Keratinocyte (primary cell): ENCODE data around the gene KIF25. TPM values are rescaled to one million over a fixed set of nuclear protein-coding genes. Genes with fewer than 3 reads are reported as not detected.

Experiments used
- DNase-seq: peaks from one replicate; pipeline ENCODE4 v3.0.0-alpha.2; 2011; ENCODE audit warnings: low read depth, missing footprints, low spot score
- FAIRE-seq: peaks from 2 replicates; lab custom pipeline; 2011; peaks lifted over from hg19 to GRCh38; lab: Jason Lieb, UNC
- H2AFZ ChIP-seq: 2 replicates; pipeline ENCODE4 v1.6.0; 2012; ENCODE audit warnings: low read length, control low read depth, inconsistent platforms; ENCODE audit not compliant: control insufficient read depth
- H3K27ac ChIP-seq: 2 replicates; pipeline ENCODE4 v1.5.1; 2011; ENCODE audit warnings: low read length; ENCODE audit not compliant: control insufficient read depth, insufficient read depth
- H3K27me3 ChIP-seq: 3 replicates; pipeline ENCODE4 v1.6.0; 2011; ENCODE audit warnings: low read length; ENCODE audit not compliant: control insufficient read depth, insufficient read depth; ENCODE audit errors: extremely low read depth
- H3K36me3 ChIP-seq, 2 experiments: 2 replicates in 1 of 2; 3 replicates in 1 of 2; pipeline ENCODE4 v1.5.1; 2011; ENCODE audit warnings: low read length in 2 of 2, mild to moderate bottlenecking in 1 of 2; ENCODE audit not compliant: control insufficient read depth in 2 of 2, insufficient read depth in 2 of 2; ENCODE audit errors: extremely low read depth in 1 of 2
- H3K4me1 ChIP-seq: 3 replicates; pipeline ENCODE4 v1.5.1; 2011; ENCODE audit warnings: low read length; ENCODE audit not compliant: control insufficient read depth, insufficient read depth; ENCODE audit errors: extremely low read depth
- H3K4me2 ChIP-seq: 3 replicates; pipeline ENCODE4 v1.6.0; 2011; ENCODE audit warnings: low read depth, low read length; ENCODE audit not compliant: control insufficient read depth, insufficient read depth; ENCODE audit errors: extremely low read depth
- H3K4me3 ChIP-seq, 3 experiments: fragments of 200-600 bp in 1 of 3; sonication (generic) in 1 of 3; 2 replicates in 2 of 3; 3 replicates in 1 of 3; pipeline ENCODE4 v1.5.1; 2011 to 2016; ENCODE audit warnings: low read length in 3 of 3, mild to moderate bottlenecking in 3 of 3, control low read depth in 2 of 3, inconsistent platforms in 1 of 3, low read depth in 1 of 3, mixed read lengths in 1 of 3, mixed run types in 1 of 3, moderate library complexity in 1 of 3; ENCODE audit not compliant: control insufficient read depth in 2 of 3, insufficient read depth in 2 of 3; ENCODE audit errors: extremely low read depth in 1 of 3
- H3K79me2 ChIP-seq: 2 replicates; pipeline ENCODE4 v1.6.0; 2012; ENCODE audit warnings: low read length; ENCODE audit not compliant: control insufficient read depth, insufficient read depth
- H3K9ac ChIP-seq: 3 replicates; pipeline ENCODE4 v1.6.0; 2011; ENCODE audit warnings: low read length; ENCODE audit not compliant: control insufficient read depth, insufficient read depth; ENCODE audit errors: extremely low read depth
- H3K9me1 ChIP-seq: 3 replicates; pipeline ENCODE4 v1.6.0; 2011; ENCODE audit warnings: low read length; ENCODE audit not compliant: control insufficient read depth, insufficient read depth; ENCODE audit errors: extremely low read depth
- H3K9me3 ChIP-seq: 2 replicates; pipeline ENCODE4 v1.5.1; 2012; ENCODE audit warnings: low read depth, low read length; ENCODE audit not compliant: control insufficient read depth
- H4K20me1 ChIP-seq: 3 replicates; pipeline ENCODE4 v1.6.0; 2011; ENCODE audit warnings: low read length; ENCODE audit not compliant: control insufficient read depth, insufficient read depth; ENCODE audit errors: extremely low read depth
- CTCF ChIP-seq, 3 experiments: IDR thresholded peaks in 1 of 3; conservative IDR thresholded peaks in 1 of 3; optimal IDR thresholded peaks in 1 of 3; 2 replicates in 2 of 3; 3 replicates in 1 of 3; pipeline versions ENCODE3 to v1.5.1; 2011; ENCODE audit warnings: low read length in 3 of 3, mild to moderate bottlenecking in 3 of 3, moderate library complexity in 2 of 3, control low read depth in 1 of 3, inconsistent platforms in 1 of 3; ENCODE audit not compliant: insufficient read depth in 2 of 3; ENCODE audit errors: extremely low read depth in 1 of 3
- EZH2 ChIP-seq: IDR thresholded peaks from one replicate; pipeline ENCODE4 v1.6.1; 2012; ENCODE audit warnings: inconsistent platforms, mild to moderate bottlenecking, low read length, moderate library complexity
- dilution Hi-C: fragments of 300-500 bp; cut with MboI; formaldehyde crosslinking; loops from one replicate; pipeline ENCODE4 v1.7.0; 2020; ENCODE audit warnings: low sequenced_read_pairs; ENCODE audit not compliant: extremely low pct_ligation_motif_present
- polyA plus RNA-seq, 5 experiments: library from polyadenylated mRNA; depleted of rRNA in 3 of 5; stranded (reverse) in 3 of 5; stranded (forward) in 1 of 5; unstranded in 1 of 5; fragments of >200 nt; gene quantifications; 1 replicate in 1 of 5; 2 replicates in 3 of 5; 3 replicates in 1 of 5; pipeline versions ENCODE4 v1.2.1 to v1.2.3, GENCODE V29; 2011 to 2012; ENCODE audit warnings: missing spikeins in 2 of 5, low read depth in 1 of 5, low replicate concordance in 1 of 5

KIF25 gene
- polyA plus RNA-seq, 1 donor (not counting 4 experiments of a cell fraction or from before 2014, with no cell fraction given): not detected

GRCh38 chr6:168086616-168087015 lies 89.1 kb downstream of the KIF25 start:
- no peak for FAIRE-seq
- H3K27me3 ChIP-seq: peaks cover 6% of the 10 kb centered on the region
- dilution Hi-C loops: no loop called here

GRCh38 chr6:168087436-168088160 lies 90.1 kb downstream of the KIF25 start:
- FAIRE-seq (no peak), DNase-seq (no peak)
- no peak overlapping the region for H3K4me2 ChIP-seq
- no peaks in the 10 kb centered on the region for H3K9me1 ChIP-seq
- peaks cover 6% of the 10 kb centered on the region for H3K27me3 ChIP-seq
- no peak for TF ChIP-seq CTCF (optimal IDR thresholded peaks at IDR 0.05 in 1 of 3, IDR thresholded peaks at IDR 0.05 in 1 of 3, conservative IDR thresholded peaks at IDR 0.05 in 1 of 3; ENCODE audit: extremely low read depth in 1 of 3, insufficient read depth in 2 of 3, low read length in 3 of 3)
- TF ChIP-seq EZH2: no peak
- H3K9ac ChIP-seq: no peak overlapping the region
- no peaks in the 10 kb centered on the region for H3K9me3 ChIP-seq
- no peak overlapping the region for H3K4me3 ChIP-seq
- dilution Hi-C loops: no loop called here
- H3K79me2 ChIP-seq: no peaks in the 10 kb centered on the region
- no peak overlapping the region for H3K27ac ChIP-seq
- H4K20me1 ChIP-seq: no peaks in the 10 kb centered on the region
- H3K4me1 ChIP-seq: no peaks in the 10 kb centered on the region
- H2AFZ ChIP-seq: no peak overlapping the region
- no peaks in the 10 kb centered on the region for H3K36me3 ChIP-seq

More at GRCh38 chr6:168086616-168087015, 89.1 kb downstream of the KIF25 start:
- no peak for DNase-seq
- Histone ChIP-seq H3K79me2 (no peaks in the 10 kb centered on the region), H3K9me1 (no peaks in the 10 kb centered on the region), H3K4me3 (no peak overlapping the region), H3K9ac (no peak overlapping the region), H2AFZ (no peak overlapping the region), H3K36me3 (no peaks in the 10 kb centered on the region), H3K9me3 (no peaks in the 10 kb centered on the region), H3K4me2 (no peak overlapping the region), H3K4me1 (no peaks in the 10 kb centered on the region), H4K20me1 (no peaks in the 10 kb centered on the region), H3K27ac (no peak overlapping the region)
- TF ChIP-seq EZH2 (no peak), CTCF (optimal IDR thresholded peaks at IDR 0.05 in 1 of 3, IDR thresholded peaks at IDR 0.05 in 1 of 3, conservative IDR thresholded peaks at IDR 0.05 in 1 of 3; ENCODE audit: extremely low read depth in 1 of 3, insufficient read depth in 2 of 3, low read length in 3 of 3) (no peak)
